Measurements from ENCODE around the gene RABGAP1L.

DNA sequence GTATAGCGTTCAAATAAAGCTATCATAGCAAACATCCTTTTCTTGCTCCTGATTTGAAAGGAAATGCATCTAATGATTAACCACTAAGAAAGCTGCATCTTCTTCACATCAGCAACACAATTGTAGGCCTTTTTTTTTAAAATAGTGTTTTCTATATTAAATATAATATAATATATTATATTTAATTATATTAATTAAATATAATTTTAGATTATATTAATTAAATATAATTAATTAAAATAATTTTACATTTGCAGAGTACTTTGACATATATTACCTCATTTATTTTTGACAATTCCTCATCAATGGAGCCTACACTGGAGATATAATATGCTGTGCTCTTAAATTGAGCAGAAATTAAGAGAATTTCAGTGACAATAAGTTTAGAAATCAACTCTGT is 481.5 kb downstream of the RABGAP1L start:
- TF ChIP-seq POLR2AphosphoS5 (IDR thresholded peaks at IDR 0.05; ENCODE audit: borderline replicate concordance, low read depth, low read length) = no peak
- TF ChIP-seq EZH2 (IDR thresholded peaks at IDR 0.05) = no peak
